Mammary epithelial cell (primary cell): ENCODE measurements around the gene GANAB.

ENCODE experiments used
- CTCF ChIP-seq, 2 donors: IDR thresholded peaks in 1 of 2; conservative IDR thresholded peaks in 1 of 2; 2 replicates each; pipeline ENCODE4 v1.5.1; 2011 to 2012; ENCODE audit warnings: inconsistent platforms in 2 of 2, low read length in 2 of 2, mild to moderate bottlenecking in 2 of 2, control low read depth in 1 of 2, low read depth in 1 of 2; ENCODE audit not compliant: insufficient read depth in 1 of 2; ENCODE audit errors: extremely low read depth in 1 of 2
- EZH2 ChIP-seq: IDR thresholded peaks from 2 replicates; pipeline ENCODE4 v1.6.1; 2012; ENCODE audit warnings: low read length, inconsistent platforms, borderline replicate concordance

- TF ChIP-seq CTCF (conservative IDR thresholded peaks at IDR 0.05 in 1 of 2, IDR thresholded peaks at IDR 0.05 in 1 of 2; ENCODE audit: extremely low read depth in 1 of 2, insufficient read depth in 1 of 2, low read depth in 1 of 2, low read length in 2 of 2) (no peak), EZH2 (no peak)
Observed at GRCh38 chr11:62599069-62599696, 47.2 kb downstream of the GANAB start.
